Ecto neural progenitor cell (in vitro differentiated cells): Measurements from ENCODE around the gene FOXO4.

Experiments used
- DNase-seq: peaks from one replicate; pipeline ENCODE4 v3.0.0-alpha.2; 2018; ENCODE audit warnings: low spot score

FOXO4 gene

DNA sequence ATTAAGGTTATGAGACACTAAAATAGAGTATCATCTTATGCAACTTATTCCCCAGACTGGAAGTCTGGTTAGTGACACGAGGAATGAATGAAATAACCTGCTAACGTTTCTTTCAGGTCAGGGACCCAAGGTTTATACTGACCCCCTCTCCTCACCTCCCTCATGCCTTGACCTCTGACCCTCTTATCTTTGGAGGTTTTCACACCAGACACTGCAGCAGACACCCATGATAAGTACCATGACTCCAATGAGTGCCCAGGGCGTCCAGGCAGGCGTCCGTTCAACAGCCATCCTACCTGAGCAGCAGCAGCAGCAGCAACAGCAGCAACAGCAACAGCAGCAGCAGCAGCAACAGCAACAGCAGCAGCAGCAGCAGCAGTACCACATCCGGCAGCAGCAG, 44.8 kb downstream of the FOXO4 start:
- DNase-seq = no peak

DNA sequence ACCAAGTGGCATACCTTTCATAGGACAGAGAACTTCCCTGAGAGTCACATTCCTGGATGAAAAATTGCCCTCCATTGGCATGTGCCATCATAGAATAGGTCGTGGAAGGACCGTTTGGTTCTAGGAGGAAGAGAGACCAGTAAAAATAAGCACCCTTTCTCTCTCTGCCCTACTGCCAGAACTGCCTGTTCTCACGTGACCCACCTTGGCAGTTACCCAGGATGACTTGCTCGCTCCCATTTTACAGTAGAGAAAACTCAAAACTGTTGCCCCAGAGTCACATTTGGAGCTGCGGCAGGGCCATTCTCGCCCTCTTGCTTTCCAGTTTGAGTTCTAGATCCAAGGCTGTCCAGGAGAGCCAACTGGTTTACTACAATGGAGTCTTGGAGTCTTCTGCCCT, 47.9 kb downstream of the FOXO4 start:
- DNase-seq = no peak

DNA sequence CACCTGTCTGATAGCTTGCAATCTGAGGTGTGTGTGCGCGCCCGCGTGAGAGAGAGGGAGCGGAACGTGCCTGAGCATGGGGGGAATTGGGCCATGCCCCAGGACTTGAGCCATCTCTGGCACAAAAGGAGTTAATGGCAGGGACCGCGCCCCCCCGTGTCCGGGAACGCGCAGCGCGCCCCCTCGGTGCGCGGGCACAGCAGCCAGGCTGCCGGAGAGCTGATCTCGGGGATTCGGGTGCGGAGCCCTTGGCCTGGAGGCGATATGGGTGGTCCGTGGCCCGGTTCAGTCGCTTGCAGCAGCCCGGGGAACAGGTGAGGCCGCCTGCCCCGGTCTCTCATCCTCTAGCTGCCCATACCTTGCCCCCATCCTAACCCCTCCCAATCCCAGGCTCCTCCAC, 49.0 kb downstream of the FOXO4 start, which contains the start of gene NLGN3:
TSS of gene NLGN3 (plus strand) at position 191 of the 400 bp plus-strand sequence. CDS start 2,909 bp downstream, outside the sequence.
- peak; percentile 61 for DNase-seq

DNA sequence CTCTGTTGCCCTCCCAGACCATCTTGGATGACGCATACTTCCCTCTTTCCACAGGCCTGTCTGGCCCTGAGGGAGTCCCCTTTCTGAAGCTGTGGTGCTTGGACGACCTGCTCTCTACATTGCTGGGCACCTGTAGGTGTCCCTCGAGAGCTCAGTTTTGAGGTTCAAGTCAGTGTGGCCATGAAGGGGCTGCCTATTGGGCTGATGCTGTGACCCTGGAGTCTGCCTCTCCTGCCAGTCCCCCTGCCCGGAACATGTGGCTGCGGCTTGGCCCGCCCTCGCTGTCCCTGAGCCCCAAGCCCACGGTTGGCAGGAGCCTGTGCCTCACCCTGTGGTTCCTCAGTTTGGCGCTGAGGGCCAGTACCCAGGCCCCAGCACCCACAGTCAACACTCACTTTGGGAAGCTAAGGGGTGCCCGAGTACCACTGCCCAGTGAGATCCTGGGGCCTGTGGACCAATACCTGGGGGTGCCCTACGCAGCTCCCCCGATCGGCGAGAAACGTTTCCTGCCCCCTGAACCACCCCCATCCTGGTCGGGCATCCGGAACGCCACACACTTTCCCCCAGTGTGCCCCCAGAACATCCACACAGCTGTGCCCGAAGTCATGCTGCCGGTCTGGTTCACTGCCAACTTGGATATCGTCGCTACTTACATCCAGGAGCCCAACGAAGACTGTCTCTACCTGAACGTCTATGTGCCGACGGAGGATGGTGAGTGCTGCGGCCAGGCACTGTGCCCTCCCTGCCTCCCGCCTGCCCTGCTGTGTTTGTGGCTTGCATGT, 52.0 kb downstream of the FOXO4 start:
- no peak for DNase-seq

DNA sequence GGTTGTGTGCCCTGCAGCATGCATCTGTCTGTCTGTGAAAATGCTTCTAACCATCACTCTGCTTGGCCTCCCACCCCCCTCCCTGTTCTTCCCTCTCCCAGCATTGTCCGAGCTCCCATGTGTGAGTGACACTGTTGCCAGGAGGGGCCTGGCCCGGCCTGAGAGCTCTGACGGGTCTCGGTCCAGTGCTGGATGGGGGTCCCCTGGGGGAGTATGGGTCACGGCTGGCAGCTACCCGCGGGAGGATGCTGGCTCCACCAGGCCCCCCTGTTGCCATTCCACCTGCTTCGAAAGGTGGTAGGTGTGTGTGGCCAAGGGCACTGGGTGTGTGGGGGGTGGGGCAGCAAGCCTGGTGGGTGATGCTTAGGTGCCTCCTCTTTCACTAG, 52.6 kb downstream of the FOXO4 start:
- no peak for DNase-seq

DNA sequence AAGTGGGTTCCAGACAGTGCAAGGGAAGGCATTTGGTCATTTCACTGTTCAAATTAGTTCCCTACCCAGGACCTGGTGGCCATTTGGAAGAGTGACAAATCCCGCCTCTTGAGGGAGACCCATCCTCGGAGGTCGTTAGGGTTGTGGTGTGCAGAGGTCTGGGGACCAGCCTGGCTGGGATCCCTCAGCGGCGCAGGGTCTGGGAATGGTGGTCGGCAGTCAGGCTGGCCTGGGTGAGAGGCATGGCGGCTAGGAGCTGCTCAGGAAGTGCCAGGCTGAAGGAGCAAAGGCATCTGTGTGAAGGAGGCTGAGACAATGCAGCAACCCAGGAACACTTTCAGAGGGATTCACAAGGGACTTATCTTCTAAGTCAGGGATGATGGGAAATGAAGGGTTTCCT, 55.7 kb downstream of the FOXO4 start:
- DNase-seq = no peak
